ENCODE measurements around the gene KIF3C.

The KIF3C gene

GRCh38 chr2:25877431-25878360, 104.6 kb downstream of the KIF3C start:
- DNase-seq (ENCODE audit: low read depth in 3 of 3) = peak; percentile 24 to 43 (median 29)

Data from stimulated activated CD4-positive, alpha-beta T cell treated with anti-CD3 and anti-CD28 coated beads, TNF-alpha, amount 100 ng/mL, for 24 hours (primary cell).